Subcutaneous abdominal adipose tissue (tissue), 5 donors: Measurements from ENCODE around the gene PKD1L1.

Source experiments
- H3K27ac ChIP-seq: one replicate; pipeline ENCODE4 v1.7.0; 2013; ENCODE audit warnings: low read depth, mild to moderate bottlenecking, inconsistent platforms, low read length, moderate library complexity
- H3K27me3 ChIP-seq, 5 donors: one replicate each; pipeline ENCODE4 v1.7.0; 2013; ENCODE audit warnings: low read length in 5 of 5, inconsistent platforms in 1 of 5; ENCODE audit not compliant: control insufficient read depth in 5 of 5, insufficient read depth in 4 of 5
- H3K36me3 ChIP-seq, 5 donors: one replicate each; pipeline ENCODE4 v1.7.0; 2013; ENCODE audit warnings: low read length in 5 of 5; ENCODE audit not compliant: control insufficient read depth in 5 of 5, insufficient read depth in 5 of 5
- H3K4me1 ChIP-seq, 5 donors: one replicate each; pipeline ENCODE4 v1.7.0; 2013; ENCODE audit warnings: low read length in 5 of 5, mild to moderate bottlenecking in 3 of 5, moderate library complexity in 1 of 5; ENCODE audit not compliant: control insufficient read depth in 5 of 5, insufficient read depth in 5 of 5
- H3K4me3 ChIP-seq, 5 donors: one replicate each; pipeline ENCODE4 v1.7.0; 2013; ENCODE audit warnings: low read length in 5 of 5, low read depth in 1 of 5
- H3K9ac ChIP-seq, 5 donors: one replicate each; pipeline ENCODE4 v1.7.0; 2013; ENCODE audit warnings: low read length in 5 of 5, mild to moderate bottlenecking in 4 of 5, moderate library complexity in 3 of 5
- H3K9me3 ChIP-seq, 5 donors: one replicate each; pipeline ENCODE4 v1.7.0; 2013; ENCODE audit warnings: low read length in 5 of 5; ENCODE audit not compliant: control insufficient read depth in 5 of 5
- donor health status: healthy.
- donor health status: healthy.
- donor health status: healthy.
- donor health status: healthy.
- donor health status: healthy.

PKD1L1 gene

DNA sequence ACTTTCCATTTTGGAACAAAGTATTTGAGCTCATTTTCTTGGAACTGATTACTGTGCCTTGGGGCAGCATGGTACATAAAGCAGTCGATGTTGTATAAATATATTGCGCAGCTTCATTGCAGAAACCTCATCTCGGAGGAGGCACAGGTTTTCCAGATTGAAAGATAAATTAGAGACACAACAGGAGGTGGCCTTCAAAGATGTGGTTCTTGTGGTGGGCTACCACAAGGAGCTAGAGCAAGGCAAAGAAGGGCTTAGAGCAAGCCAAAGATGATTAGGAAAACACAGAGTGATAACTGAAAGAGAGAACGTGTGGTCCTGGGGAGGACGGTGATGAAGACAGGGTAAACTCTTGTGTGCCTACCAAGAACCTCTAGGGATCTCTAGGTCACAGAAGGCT lies 197.2 kb downstream of the PKD1L1 start:
- H3K36me3 ChIP-seq = no peaks in the 10 kb centered on the region
- no peaks in the 10 kb centered on the region for H3K9me3 ChIP-seq
- H3K27me3 ChIP-seq = no peaks in the 10 kb centered on the region
- no peak overlapping the region for H3K27ac ChIP-seq
- H3K4me1 ChIP-seq = no peaks in the 10 kb centered on the region
- no peak overlapping the region for H3K4me3 ChIP-seq
- no peak overlapping the region for H3K9ac ChIP-seq

DNA sequence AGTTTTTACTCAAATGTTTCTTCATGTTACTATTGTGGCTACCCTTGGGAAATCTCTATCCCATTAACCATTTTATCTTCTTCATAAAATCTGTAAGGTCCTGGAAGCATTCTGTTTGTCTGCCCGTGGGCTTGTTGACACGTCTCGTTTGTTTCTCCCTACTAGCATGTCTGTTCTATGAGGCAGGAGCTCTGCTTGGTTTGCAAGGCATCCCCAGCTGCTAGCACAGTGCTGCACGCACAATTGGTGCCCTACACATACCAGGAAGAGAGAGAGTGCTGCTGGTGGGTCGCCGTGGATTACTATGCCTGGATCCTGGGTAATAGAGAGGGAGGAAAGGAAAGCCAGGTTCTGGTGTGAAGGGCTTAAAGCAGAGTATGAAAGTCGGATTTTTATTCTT lies 200.2 kb downstream of the PKD1L1 start:
- H3K27me3 ChIP-seq = peaks cover 0 to 2% (median 0%) of the 10 kb centered on the region in 5 donors
- no peaks in the 10 kb centered on the region for H3K9me3 ChIP-seq
- no peak overlapping the region for H3K27ac ChIP-seq
- H3K4me3 ChIP-seq = no peak overlapping the region
- peaks cover 0 to 4% (median 0%) of the 10 kb centered on the region in 5 donors for H3K4me1 ChIP-seq
- no peak overlapping the region for H3K9ac ChIP-seq
- no peaks in the 10 kb centered on the region for H3K36me3 ChIP-seq

DNA sequence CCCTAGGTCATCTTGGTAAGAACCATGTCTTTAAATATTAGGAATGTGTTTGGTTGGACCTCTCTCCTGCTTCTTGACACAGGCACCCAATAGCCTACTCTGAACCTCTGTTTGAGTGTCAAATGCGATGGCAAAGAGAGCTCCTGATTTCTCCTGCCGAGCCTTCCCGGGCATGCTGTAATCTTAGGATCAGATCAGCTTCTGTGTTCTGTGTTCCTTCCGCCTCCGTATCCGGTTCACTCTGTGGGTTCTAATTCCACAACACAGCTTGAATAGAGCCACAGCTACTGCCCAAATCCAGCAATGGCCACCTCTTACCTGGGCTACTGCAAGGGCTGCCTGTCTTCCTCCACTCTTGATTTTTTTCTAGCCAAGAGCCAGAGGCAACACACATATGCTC lies 201.1 kb downstream of the PKD1L1 start:
- Histone ChIP-seq H3K27me3 (peaks cover 0 to 2% (median 0%) of the 10 kb centered on the region in 5 donors), H3K4me1 (peaks cover 0 to 4% (median 0%) of the 10 kb centered on the region in 5 donors), H3K36me3 (no peaks in the 10 kb centered on the region), H3K4me3 (no peak overlapping the region), H3K27ac (no peak overlapping the region), H3K9ac (no peak overlapping the region), H3K9me3 (no peaks in the 10 kb centered on the region)

DNA sequence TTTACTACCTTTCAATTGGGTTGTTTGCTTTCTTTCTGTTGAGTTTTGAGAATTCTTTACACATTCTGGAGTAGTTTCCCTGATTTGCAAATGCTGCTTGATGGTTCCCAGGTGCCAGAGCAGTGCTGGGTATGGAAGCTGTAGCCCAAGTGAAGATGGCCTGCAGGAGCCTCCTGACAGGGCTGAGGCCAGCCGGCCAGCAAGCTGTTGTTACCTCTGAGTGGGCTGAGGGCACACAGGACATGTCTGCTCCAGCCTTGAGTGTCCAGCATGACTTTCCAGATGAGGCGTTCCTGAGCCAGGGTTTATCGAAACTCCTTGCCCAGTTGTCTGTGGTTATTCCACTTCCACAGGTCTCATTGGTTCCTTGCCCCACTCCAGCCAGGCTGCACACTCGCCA lies 201.8 kb downstream of the PKD1L1 start:
- peaks cover 0 to 4% (median 0%) of the 10 kb centered on the region in 5 donors for H3K4me1 ChIP-seq
- H3K27ac ChIP-seq = no peak overlapping the region
- no peaks in the 10 kb centered on the region for H3K9me3 ChIP-seq
- H3K36me3 ChIP-seq = no peaks in the 10 kb centered on the region
- H3K4me3 ChIP-seq = no peak overlapping the region
- peaks cover 0 to 2% (median 0%) of the 10 kb centered on the region in 5 donors for H3K27me3 ChIP-seq
- H3K9ac ChIP-seq = no peak overlapping the region

DNA sequence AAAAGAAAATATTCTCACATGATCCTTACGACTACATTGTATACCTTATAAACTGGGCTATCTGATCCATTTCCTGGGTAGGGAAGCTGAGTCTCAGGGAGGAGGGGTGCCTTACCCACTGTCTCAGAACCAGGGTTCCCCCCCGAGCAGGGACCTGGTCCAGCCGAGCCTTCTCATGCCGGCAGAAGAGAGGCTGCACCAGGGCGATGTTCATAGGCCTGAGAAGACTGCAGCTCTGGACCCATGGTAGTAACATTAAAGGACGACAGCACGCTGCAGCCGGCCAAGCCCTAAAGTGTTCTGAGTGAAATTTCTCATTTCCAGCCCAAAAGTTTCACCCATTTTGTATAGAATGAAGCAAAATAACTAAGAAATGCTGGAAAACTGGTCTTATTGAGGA lies 203.4 kb downstream of the PKD1L1 start:
- no peak overlapping the region for H3K4me3 ChIP-seq
- no peak overlapping the region for H3K27ac ChIP-seq
- no peaks in the 10 kb centered on the region for H3K9me3 ChIP-seq

DNA sequence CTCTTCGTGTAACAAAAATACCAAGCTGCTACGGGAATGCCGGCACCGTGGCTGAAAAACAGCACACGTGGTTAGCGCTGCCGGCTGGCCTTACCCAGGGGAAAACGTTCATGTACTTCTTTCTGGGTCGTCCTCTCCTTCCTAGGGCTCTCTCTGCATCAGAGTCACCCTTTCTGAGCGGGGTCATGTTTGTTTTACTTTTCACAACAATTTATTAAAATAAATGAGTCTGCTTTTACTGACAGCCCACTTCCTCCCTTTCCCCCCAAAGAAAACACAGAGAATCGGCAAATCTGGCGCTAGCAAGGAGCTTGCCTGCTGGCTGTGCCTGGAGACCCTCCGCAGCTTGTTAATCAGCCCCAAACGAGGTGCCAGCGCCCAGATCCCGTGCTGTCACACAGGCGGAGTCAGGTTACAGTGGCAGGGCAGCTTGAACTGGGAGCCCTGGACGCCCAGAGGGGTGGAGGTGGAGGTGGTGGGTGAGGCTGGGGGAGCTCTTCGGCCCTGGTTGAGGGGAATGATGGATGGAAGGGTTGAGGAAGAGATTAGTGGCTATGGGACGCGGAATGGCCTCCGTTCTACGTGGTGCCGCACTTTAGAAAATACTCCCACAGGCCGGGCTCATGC lies 204.2 kb downstream of the PKD1L1 start:
- H3K9me3 ChIP-seq = no peaks in the 10 kb centered on the region
- no peak overlapping the region for H3K9ac ChIP-seq
- no peak overlapping the region for H3K27ac ChIP-seq
- peaks cover 0 to 4% (median 0%) of the 10 kb centered on the region in 5 donors for H3K4me1 ChIP-seq
- no peaks in the 10 kb centered on the region for H3K36me3 ChIP-seq
- peaks cover 0 to 2% (median 0%) of the 10 kb centered on the region in 5 donors for H3K27me3 ChIP-seq
- H3K4me3 ChIP-seq = no peak overlapping the region

More for the DNA sequence above, 203.4 kb downstream of the PKD1L1 start:
- no peak overlapping the region for H3K9ac ChIP-seq
- H3K36me3 ChIP-seq = no peaks in the 10 kb centered on the region
- H3K4me1 ChIP-seq = peaks cover 0 to 4% (median 0%) of the 10 kb centered on the region in 5 donors
- H3K27me3 ChIP-seq = peaks cover 0 to 2% (median 0%) of the 10 kb centered on the region in 5 donors

DNA sequence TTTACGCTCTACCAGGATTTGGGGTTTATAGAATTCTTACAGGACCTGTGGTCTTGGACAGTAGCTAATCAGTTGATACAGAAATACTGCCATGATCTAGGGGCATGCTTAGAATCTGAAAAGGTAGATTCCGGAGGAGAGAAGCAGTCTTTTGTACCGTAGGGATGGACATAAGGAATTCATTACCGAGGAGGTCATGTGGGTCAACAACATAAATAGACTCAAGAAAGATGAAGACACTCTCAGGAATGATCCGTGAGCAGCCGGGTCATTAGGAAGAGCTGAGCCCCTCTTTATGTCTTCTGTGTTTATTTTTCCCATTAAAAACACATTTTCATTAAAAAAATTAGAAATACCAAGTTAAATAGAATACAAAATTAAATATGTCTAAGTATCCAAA lies 206.3 kb downstream of the PKD1L1 start:
- Histone ChIP-seq H3K9ac (no peak overlapping the region), H3K4me3 (no peak overlapping the region), H3K4me1 (peaks cover 0 to 4% (median 0%) of the 10 kb centered on the region in 5 donors), H3K27me3 (peaks cover 0 to 2% (median 0%) of the 10 kb centered on the region in 5 donors), H3K27ac (no peak overlapping the region), H3K9me3 (no peaks in the 10 kb centered on the region), H3K36me3 (no peaks in the 10 kb centered on the region)

DNA sequence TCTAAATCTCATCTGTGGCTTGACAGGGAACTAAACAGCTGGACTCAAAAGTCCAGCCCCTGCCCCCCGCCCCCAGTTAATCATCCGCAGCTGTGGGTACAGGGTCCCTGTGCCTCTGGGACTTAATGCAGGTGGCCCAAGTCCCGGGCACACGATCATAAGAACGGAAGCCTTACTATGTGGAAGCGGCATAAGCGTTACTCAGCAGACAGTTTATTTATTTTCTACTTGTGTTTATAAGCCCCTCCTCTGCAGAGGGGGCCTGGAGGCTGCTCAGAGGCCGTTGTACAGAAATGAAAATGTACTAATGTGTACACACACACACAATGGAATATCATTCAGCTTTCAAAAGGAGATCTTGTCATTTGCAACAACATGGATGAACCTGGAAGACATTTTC lies 208.4 kb downstream of the PKD1L1 start:
- Histone ChIP-seq H3K9me3 (no peaks in the 10 kb centered on the region), H3K27me3 (peaks cover 0 to 2% (median 0%) of the 10 kb centered on the region in 5 donors), H3K4me1 (peaks cover 0 to 4% (median 0%) of the 10 kb centered on the region in 5 donors), H3K9ac (no peak overlapping the region), H3K27ac (no peak overlapping the region), H3K4me3 (no peak overlapping the region), H3K36me3 (no peaks in the 10 kb centered on the region)

DNA sequence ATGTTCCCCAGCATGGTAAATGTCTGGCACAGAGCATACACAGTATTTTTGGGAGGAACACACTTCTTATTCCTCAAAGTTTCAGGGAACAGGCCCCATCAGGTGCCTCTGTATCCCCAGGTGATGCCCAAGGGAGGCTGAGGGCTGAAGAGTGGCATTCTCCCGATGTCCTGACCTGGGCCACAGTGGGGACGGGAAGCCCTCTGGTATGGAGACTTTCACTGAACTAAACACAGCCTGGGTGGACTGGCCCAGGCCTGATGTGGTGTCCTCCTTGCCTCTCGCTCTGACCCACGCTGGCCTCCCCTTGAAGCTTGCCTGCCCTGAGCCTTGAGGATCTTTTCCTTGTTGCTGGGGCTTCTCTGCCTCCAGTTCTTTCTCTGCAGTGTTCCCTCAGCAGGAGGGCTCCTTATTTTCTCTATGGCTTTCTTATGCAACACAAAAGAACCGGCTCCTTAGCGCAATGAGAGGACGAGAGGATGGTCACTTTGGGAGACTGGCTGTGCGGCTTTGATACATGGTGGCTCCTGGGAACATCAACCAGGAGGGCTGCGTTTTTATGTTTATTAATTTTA lies 208.9 kb downstream of the PKD1L1 start:
- peaks cover 0 to 4% (median 0%) of the 10 kb centered on the region in 5 donors for H3K4me1 ChIP-seq
- no peak overlapping the region for H3K27ac ChIP-seq
- H3K27me3 ChIP-seq = peaks cover 0 to 2% (median 0%) of the 10 kb centered on the region in 5 donors
- no peak overlapping the region for H3K4me3 ChIP-seq
- H3K9me3 ChIP-seq = no peaks in the 10 kb centered on the region
- H3K36me3 ChIP-seq = no peaks in the 10 kb centered on the region
- no peak overlapping the region for H3K9ac ChIP-seq

DNA sequence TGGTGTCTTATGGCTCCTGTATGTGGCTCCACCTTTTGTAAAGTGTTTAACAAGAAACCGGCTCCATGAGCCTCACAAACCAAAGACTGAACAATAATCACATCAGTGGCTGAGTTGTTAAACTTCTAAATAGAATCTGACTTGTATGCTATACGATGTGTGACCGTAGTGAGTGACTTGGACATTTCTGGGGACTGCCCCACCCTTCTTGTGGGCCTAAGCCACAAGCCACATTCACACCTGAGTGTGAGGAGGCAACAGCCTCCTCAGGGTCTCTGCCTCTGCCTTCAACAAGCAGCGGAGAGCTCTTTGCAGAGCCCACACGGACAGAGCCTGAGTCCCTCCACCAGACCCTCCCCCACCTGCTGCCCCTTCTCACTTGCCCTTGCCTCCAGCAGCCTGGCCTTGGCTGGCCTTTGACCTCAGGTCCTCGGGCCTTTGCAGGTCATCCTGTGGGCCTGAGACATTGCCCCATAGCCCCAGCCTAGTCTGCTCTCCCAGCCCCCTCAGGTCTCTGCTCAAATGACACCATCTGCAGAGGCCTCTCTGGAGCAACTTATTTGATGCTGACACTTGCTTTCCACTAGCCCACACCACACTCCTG lies 209.6 kb downstream of the PKD1L1 start:
- Histone ChIP-seq H3K27ac (no peak overlapping the region), H3K9ac (no peak overlapping the region), H3K9me3 (no peaks in the 10 kb centered on the region), H3K4me3 (no peak overlapping the region), H3K36me3 (no peaks in the 10 kb centered on the region), H3K27me3 (no peaks in the 10 kb centered on the region), H3K4me1 (no peaks in the 10 kb centered on the region)
